SK-N-SH (cell line): ENCODE results near the gene DTD2. TPM values are rescaled to one million over a fixed set of nuclear protein-coding genes. Genes with fewer than 3 reads are reported as not detected.

Source experiments
- CTCF ChIA-PET: fragments of 300-600, 350-600 bp; formaldehyde crosslinking; extraction: SDS; loops from one replicate; lab custom pipeline; 2021; lab: Yijun Ruan, JAX
- POLR2A ChIA-PET: fragments of 350-600 bp; sonication (Branson Sonifier 250); formaldehyde crosslinking; extraction: SDS; loops from one replicate; lab custom pipeline; 2020; ENCODE audit warnings: antibody characterized with exemption, inconsistent platforms; lab: Yijun Ruan, JAX
- DNase-seq: peaks from one replicate; pipeline ENCODE4 v3.0.0; 2012
- H2AFZ ChIP-seq: fragments of 200-600 bp; sonication (generic); 2 replicates; pipeline ENCODE4 v1.8.1; 2016; ENCODE audit warnings: antibody characterized with exemption, mild to moderate bottlenecking, low read depth
- H3F3A ChIP-seq: fragments of 200-600 bp; sonication (generic); replicated peaks from 2 replicates; pipeline ENCODE3; 2016; ENCODE audit warnings: antibody characterized with exemption, mild to moderate bottlenecking; ENCODE audit not compliant: insufficient read depth
- H3K27ac ChIP-seq, 2 experiments: fragments of 200-500 bp in 1 of 2; fragments of 200-600 bp in 1 of 2; sonication (Bioruptor generic) in 1 of 2; sonication (generic), shearing (Covaris generic) in 1 of 2; 2 replicates each; pipeline versions ENCODE4 v1.5.1 to v1.6.1; 2014 to 2016; ENCODE audit warnings: low read depth in 2 of 2, inconsistent platforms in 1 of 2, low read length in 1 of 2, mild to moderate bottlenecking in 1 of 2, mixed read lengths in 1 of 2
- H3K27me3 ChIP-seq: fragments of 200-600 bp; sonication (generic), shearing (Covaris generic); 2 replicates; pipeline ENCODE4 v1.6.1; 2016; ENCODE audit warnings: mixed run types; ENCODE audit not compliant: insufficient read depth
- H3K36me3 ChIP-seq, 2 experiments: fragments of 200-500 bp in 1 of 2; fragments of 200-600 bp in 1 of 2; sonication (Bioruptor generic) in 1 of 2; sonication (generic) in 1 of 2; replicated peaks in 1 of 2; 2 replicates each; pipeline versions ENCODE3 to v1.5.1; 2014 to 2016; ENCODE audit warnings: low read length in 1 of 2, mild to moderate bottlenecking in 1 of 2; ENCODE audit not compliant: insufficient read depth in 2 of 2, control insufficient read depth in 1 of 2
- H3K4me1 ChIP-seq, 2 experiments: fragments of 200-500 bp in 1 of 2; fragments of 200-600 bp in 1 of 2; sonication (Bioruptor generic) in 1 of 2; sonication (generic), shearing (Covaris generic) in 1 of 2; 2 replicates each; pipeline versions ENCODE4 v1.5.1 to v1.6.1; 2014 to 2016; ENCODE audit warnings: low read depth in 1 of 2, low read length in 1 of 2, mixed run types in 1 of 2; ENCODE audit not compliant: insufficient read depth in 2 of 2, control insufficient read depth in 1 of 2
- H3K4me2 ChIP-seq: fragments of 200-600 bp; sonication (generic), shearing (Covaris generic); 2 replicates; pipeline ENCODE4 v1.6.1; 2017; ENCODE audit warnings: mixed run types
- H3K4me3 ChIP-seq, 2 experiments: fragments of 200-500 bp in 1 of 2; fragments of 200-600 bp in 1 of 2; sonication (Bioruptor generic) in 1 of 2; sonication (generic), shearing (Covaris generic) in 1 of 2; 2 replicates each; pipeline versions ENCODE4 v1.5.1 to v1.8.1; 2014 to 2016; ENCODE audit warnings: low read depth in 2 of 2, inconsistent platforms in 1 of 2, low read length in 1 of 2, mild to moderate bottlenecking in 1 of 2, mixed read lengths in 1 of 2, moderate library complexity in 1 of 2
- H3K79me2 ChIP-seq: fragments of 200-600 bp; sonication (generic); 2 replicates; pipeline ENCODE4 v1.8.1; 2017; ENCODE audit warnings: mild to moderate bottlenecking; ENCODE audit not compliant: insufficient read depth
- H3K9ac ChIP-seq: fragments of 200-600 bp; sonication (generic); 2 replicates; pipeline ENCODE4 v1.6.1; 2017; ENCODE audit warnings: mixed run types
- H3K9me2 ChIP-seq: fragments of 200-600 bp; sonication (generic); 2 replicates; pipeline ENCODE4 v1.6.1; 2017; ENCODE audit warnings: mixed run types
- H3K9me3 ChIP-seq: fragments of 200-600 bp; sonication (generic); 2 replicates; pipeline ENCODE4 v1.6.1; 2017; ENCODE audit warnings: mixed run types, mild to moderate bottlenecking, moderate library complexity
- H4K20me1 ChIP-seq: fragments of 200-600 bp; sonication (generic); 2 replicates; pipeline ENCODE4 v1.6.1; 2017; ENCODE audit warnings: mild to moderate bottlenecking, mixed run types; ENCODE audit not compliant: insufficient read depth
- CHD2 ChIP-seq: fragments of 150-350 bp; IDR thresholded peaks from 2 replicates; pipeline ENCODE4 v1.6.1; 2018; ENCODE audit warnings: low read length; ENCODE audit not compliant: partially characterized antibody
- ELF1 ChIP-seq: IDR thresholded peaks from 2 replicates; pipeline ENCODE4 v1.4.0; 2012
- EZH2phosphoT487 ChIP-seq: fragments of 200-600 bp; sonication (generic); IDR thresholded peaks from 2 replicates; pipeline ENCODE4 v1.6.1; 2017; ENCODE audit warnings: low read depth, mixed run types, mild to moderate bottlenecking, antibody characterized with exemption, moderate library complexity, borderline replicate concordance
- FOXJ3 ChIP-seq: sonication (generic); formaldehyde crosslinking; IDR thresholded peaks from 2 replicates; pipeline ENCODE4 v1.5.1; 2020; ENCODE audit warnings: mild to moderate bottlenecking, missing genetic modification reagents
- FOXM1 ChIP-seq: IDR thresholded peaks from 2 replicates; pipeline ENCODE4 v1.4.0; 2012; ENCODE audit warnings: low read depth, mild to moderate bottlenecking
- GATA2 ChIP-seq: sonication (generic); formaldehyde crosslinking; IDR thresholded peaks from 2 replicates; pipeline ENCODE4 v1.5.0; 2020; ENCODE audit warnings: mild to moderate bottlenecking, missing genetic modification reagents
- JUND ChIP-seq: IDR thresholded peaks from 2 replicates; pipeline ENCODE4 v1.4.0; 2012
- MAX ChIP-seq: IDR thresholded peaks from 2 replicates; pipeline ENCODE4 v1.4.0; 2012; ENCODE audit warnings: low read depth
- MXI1 ChIP-seq: IDR thresholded peaks from 2 replicates; pipeline ENCODE4 v1.6.1; 2012; ENCODE audit warnings: mild to moderate bottlenecking, low read depth, low read length, improper control_type of control experiment
- PBX3 ChIP-seq: IDR thresholded peaks from 2 replicates; pipeline ENCODE4; 2012
- POLR2AphosphoS5 ChIP-seq: IDR thresholded peaks from 2 replicates; pipeline ENCODE4 v1.6.1; 2012; ENCODE audit warnings: low read depth, low read length
- RAD21 ChIP-seq: IDR thresholded peaks from 2 replicates; pipeline ENCODE4 v1.6.1; 2012; ENCODE audit warnings: mild to moderate bottlenecking, low read length
- RCOR1 ChIP-seq: fragments of 150-350 bp; IDR thresholded peaks from 2 replicates; pipeline ENCODE4 v1.6.1; 2017; ENCODE audit warnings: antibody characterized with exemption, low read length
- REST ChIP-seq: IDR thresholded peaks from 2 replicates; pipeline ENCODE4 v1.6.1; 2012; ENCODE audit warnings: mild to moderate bottlenecking, low read depth, low read length, moderate library complexity
- RFX5 ChIP-seq: IDR thresholded peaks from 2 replicates; pipeline ENCODE4 v1.6.1; 2012; ENCODE audit warnings: mild to moderate bottlenecking, improper control_type of control experiment, low read length
- SIN3A ChIP-seq: IDR thresholded peaks from 2 replicates; pipeline ENCODE4 v1.6.1; 2012; ENCODE audit warnings: low read depth, mild to moderate bottlenecking, low read length, moderate library complexity, borderline replicate concordance
- TAF1 ChIP-seq: IDR thresholded peaks from 2 replicates; pipeline ENCODE4 v1.6.1; 2012; ENCODE audit warnings: low read depth, mild to moderate bottlenecking, low read length, moderate library complexity, borderline replicate concordance
- TCF12 ChIP-seq: IDR thresholded peaks from 2 replicates; pipeline ENCODE4 v1.4.0; 2012
- WGBS: methylation state at CpG from one replicate; pipeline ENCODE4 v1.1.6; 2017; ENCODE audit warnings: low lambda C conversion rate; 5-methylcytosine and 5-hydroxymethylcytosine counted together
- polyA plus RNA-seq, 3 experiments: library from polyadenylated mRNA; depleted of rRNA; stranded (reverse); fragments of >200 nt; gene quantifications; 2 replicates each; pipeline ENCODE4 v1.2.3, GENCODE V29; 2012
- TF ChIP-seq, protein P1 (sequence below): fragments of 200-600 bp; sonication (generic); IDR thresholded peaks from 2 replicates; pipeline ENCODE4 v1.6.1; 2017; ENCODE audit warnings: antibody characterized with exemption, mild to moderate bottlenecking, moderate library complexity

DTD2 gene
- polyA plus RNA-seq, 1 of the 3 experiments (the other 2 are of a cell fraction): 10.5 TPM

DNA sequence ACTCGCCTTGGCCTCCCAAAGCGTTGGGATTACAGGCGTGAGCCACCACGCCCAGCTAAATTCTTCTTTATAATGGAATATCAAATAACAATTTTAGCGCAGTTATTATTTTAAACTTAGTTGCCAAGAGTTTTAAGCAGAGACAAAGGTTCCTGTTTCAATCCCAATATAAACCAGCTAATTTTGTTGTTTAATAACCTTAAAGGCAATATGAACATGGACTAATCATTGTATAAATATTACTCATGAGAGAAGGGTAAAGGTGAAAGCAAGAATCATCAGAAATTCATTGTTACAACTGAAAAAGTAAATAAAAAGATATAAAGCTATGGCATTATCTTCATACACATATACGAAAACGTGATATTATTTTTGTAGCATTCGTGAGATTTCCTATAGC lies 8.2 kb downstream of the DTD2 start:
- Histone ChIP-seq H3K9ac (no peak overlapping the region), H3K9me2 (no peaks in the 10 kb centered on the region), H4K20me1 (no peaks in the 10 kb centered on the region), H3K79me2 (peaks cover 3% of the 10 kb centered on the region; the same call in 1 of the 2 replicates), H2AFZ (no peak overlapping the region), H3F3A (no peaks in the 10 kb centered on the region), H3K4me3 (no peak overlapping the region), H3K36me3 (peaks cover 38 to 45% of the 10 kb centered on the region in 2 experiments), H3K27me3 (no peaks in the 10 kb centered on the region), H3K9me3 (no peaks in the 10 kb centered on the region), H3K4me2 (no peak overlapping the region), H3K27ac (no peak overlapping the region), H3K4me1 (peaks cover 4 to 5% of the 10 kb centered on the region in 2 experiments; a peak in 1 of 4 replicates)
- WGBS: 75% methylated on average over 8 of the region's 8 CpGs
- TF ChIP-seq PBX3: no peak
- no peak for TF ChIP-seq JUND
- no peak for TF ChIP-seq TAF1
- TF ChIP-seq POLR2AphosphoS5: no peak
- no peak for TF ChIP-seq RAD21
- TF ChIP-seq TCF12: no peak
- TF ChIP-seq MAX: no peak
- no peak for TF ChIP-seq FOXM1
- TF ChIP-seq RCOR1: no peak
- TF ChIP-seq, protein P1, sequence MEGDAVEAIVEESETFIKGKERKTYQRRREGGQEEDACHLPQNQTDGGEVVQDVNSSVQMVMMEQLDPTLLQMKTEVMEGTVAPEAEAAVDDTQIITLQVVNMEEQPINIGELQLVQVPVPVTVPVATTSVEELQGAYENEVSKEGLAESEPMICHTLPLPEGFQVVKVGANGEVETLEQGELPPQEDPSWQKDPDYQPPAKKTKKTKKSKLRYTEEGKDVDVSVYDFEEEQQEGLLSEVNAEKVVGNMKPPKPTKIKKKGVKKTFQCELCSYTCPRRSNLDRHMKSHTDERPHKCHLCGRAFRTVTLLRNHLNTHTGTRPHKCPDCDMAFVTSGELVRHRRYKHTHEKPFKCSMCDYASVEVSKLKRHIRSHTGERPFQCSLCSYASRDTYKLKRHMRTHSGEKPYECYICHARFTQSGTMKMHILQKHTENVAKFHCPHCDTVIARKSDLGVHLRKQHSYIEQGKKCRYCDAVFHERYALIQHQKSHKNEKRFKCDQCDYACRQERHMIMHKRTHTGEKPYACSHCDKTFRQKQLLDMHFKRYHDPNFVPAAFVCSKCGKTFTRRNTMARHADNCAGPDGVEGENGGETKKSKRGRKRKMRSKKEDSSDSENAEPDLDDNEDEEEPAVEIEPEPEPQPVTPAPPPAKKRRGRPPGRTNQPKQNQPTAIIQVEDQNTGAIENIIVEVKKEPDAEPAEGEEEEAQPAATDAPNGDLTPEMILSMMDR: no peak
- TF ChIP-seq RFX5: no peak
- no peak for TF ChIP-seq ELF1
- ChIA-PET CTCF (interaction anchor here (0.6 to 2.0 kb wide), 13 partner anchors 14 to 1806 kb away, joined by 3 to 12 read pairs (median 6); partner anchors contain the start of genes HEATR5A and HECTD1), POLR2A (no interaction called here)
- DNase-seq: no peak

GRCh38 chr14:31445703-31446102 lies 11.6 kb downstream of the DTD2 start:
- no peaks in the 10 kb centered on the region for H3K79me2 ChIP-seq
- 72% methylated on average over 1 of the region's 1 CpG for WGBS
- ChIA-PET POLR2A (no interaction called here), CTCF (no interaction called here)
- H3K4me3 ChIP-seq: no peak overlapping the region
- no peak for DNase-seq
- H3K27me3 ChIP-seq: no peaks in the 10 kb centered on the region
- no peaks in the 10 kb centered on the region for H3K9me2 ChIP-seq
- H4K20me1 ChIP-seq: no peaks in the 10 kb centered on the region
- TF ChIP-seq FOXM1 (no peak), FOXJ3 (CRISPR knock-in tag) (no peak), CHD2 (no peak), POLR2AphosphoS5 (no peak), SIN3A (no peak), EZH2phosphoT487 (no peak), ELF1 (no peak), GATA2 (CRISPR knock-in tag) (no peak), TCF12 (no peak), RCOR1 (no peak), MXI1 (no peak), RFX5 (no peak), REST (no peak)
- TF ChIP-seq, all 33 proteins: peak for 0
- Histone ChIP-seq H3K9me3 (no peaks in the 10 kb centered on the region), H3K4me2 (no peak overlapping the region), H3F3A (no peaks in the 10 kb centered on the region), H3K4me1 (no peaks in the 10 kb centered on the region; a peak in 2 of 4 replicates), H3K27ac (no peak overlapping the region), H2AFZ (no peak overlapping the region), H3K9ac (no peak overlapping the region), H3K36me3 (peaks cover 24 to 34% of the 10 kb centered on the region in 2 experiments)
